ENCODE data around the gene TSSK1B.

DNA sequence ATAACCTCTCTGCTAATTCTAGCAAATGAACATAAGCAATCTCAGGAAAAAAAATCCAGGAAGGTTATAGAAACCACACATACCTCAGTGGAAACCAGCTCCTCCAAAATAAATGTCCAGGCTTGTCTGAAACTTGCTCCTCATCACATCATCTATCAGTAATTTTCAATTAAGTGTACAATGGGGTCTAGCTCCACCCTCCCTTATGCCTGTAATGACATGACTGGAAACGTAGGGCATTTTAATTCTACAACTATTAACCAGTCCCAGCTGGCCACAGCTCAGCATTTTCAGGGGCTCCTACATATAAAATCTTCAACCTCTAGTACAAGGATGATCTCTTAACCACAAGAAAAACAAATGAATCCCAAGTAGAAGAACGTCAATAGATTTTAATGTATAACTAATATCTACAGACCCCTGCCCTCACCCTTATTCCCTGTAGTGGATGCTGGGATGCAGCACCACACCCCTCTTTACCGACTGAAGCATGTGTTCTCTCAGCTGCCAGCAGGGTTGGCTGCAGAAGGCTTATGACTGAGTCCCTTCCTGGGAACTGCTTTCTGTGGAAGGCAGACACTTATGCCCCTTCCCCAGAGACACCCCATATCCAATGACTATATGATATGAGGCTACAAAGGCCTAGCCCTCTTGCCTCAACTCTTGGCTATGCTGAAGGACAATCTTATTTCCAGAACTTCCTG is 6.8 kb downstream of the TSSK1B start:
- TF ChIP-seq GATA2 (IDR thresholded peaks at IDR 0.05; ENCODE audit: low read depth, low read length) (no peak), GATA3 (IDR thresholded peaks at IDR 0.05; ENCODE audit: low read depth, low read length) (no peak)

Data from SH-SY5Y (cell line).